Activated T-cell treated with anti-CD3 and anti-CD28 coated beads for 48 hours (primary cell): ENCODE data around the gene RPS24.

ENCODE experiments used
- DNase-seq: peaks from one replicate; pipeline ENCODE4 v3.0.0-alpha.2; 2020; ENCODE audit warnings: low read depth

RPS24 gene

GRCh38 chr10:78028438-78029268, 5.0 kb upstream of the RPS24 start:
- no peak for DNase-seq

DNA sequence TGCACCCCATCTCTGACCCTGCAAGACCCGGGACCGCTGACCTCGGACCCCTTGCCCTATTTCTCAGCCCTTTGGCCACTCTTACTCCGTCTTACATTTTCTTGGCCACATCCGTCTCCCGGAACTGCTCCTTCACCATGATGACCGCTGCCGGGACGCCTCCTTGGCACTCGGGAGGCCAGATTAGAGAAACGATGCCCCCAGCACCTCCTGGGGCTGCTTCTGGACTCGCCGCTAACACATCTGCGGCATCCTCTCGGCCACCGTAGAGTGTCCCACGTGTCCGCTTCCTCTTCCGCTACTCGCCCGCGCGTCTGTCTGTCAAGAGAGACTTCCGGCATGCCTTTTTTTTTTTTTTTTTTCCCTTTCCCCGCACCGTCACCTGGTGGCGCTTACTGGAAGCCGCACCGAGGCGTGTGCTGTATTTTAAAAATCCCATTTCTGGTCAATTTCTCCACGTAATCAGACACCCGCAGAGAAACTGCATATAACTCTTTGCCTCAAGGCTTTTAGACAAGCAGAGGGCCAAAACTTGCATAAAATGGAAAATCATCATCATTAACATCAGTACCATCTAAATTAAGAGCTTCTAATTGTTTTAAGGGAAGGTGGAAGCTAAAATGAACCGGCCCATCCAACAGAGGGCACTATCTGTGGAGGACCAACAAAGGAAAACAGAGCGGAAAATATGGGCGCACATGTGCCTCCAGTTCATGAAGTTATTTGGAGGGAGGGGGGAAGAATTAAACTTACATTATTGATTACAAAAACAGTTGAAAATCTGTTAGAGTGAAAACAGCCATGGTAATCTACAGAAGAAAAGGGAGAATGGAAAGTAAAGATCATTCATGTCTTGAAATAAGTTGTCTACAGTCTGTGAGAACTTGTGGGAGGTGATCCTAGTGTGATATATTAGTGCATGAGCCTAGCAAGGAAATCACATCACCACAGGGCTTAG, 4.1 kb upstream of the RPS24 start, which contains the start of gene POLR3A:
TSS of gene POLR3A (minus strand) at position 247 of the 958 bp plus-strand sequence. CDS start at position 139, 108 bp downstream.
- DNase-seq = peak; percentile 89

DNA sequence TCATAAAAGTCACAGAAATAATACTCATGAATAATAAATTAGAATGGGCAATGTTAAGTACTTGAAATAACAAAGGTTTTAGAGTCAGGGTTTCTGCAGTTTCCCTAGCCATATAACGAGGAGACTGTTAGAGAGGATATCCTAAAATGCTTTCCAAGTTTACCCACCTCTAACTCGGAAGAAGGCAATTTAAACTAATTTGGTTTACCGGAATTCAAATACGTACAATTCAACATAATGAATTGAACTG, 351 bp upstream of the RPS24 start:
- no peak for DNase-seq

GRCh38 chr10:78035025-78035424, 1.4 kb downstream of the RPS24 start:
- no peak for DNase-seq

DNA sequence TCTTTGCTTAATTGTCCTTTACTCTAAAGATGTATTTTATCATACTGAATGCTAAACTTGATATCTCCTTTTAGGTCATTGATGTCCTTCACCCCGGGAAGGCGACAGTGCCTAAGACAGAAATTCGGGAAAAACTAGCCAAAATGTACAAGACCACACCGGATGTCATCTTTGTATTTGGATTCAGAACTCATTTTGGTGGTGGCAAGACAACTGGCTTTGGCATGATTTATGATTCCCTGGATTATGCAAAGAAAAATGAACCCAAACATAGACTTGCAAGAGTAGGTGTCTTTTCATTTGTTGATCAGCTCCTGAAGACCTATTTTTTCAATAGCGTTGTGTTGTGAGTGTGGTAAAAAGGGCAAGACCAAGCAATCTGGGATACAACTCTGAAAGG, 1.8 kb downstream of the RPS24 start:
- no peak for DNase-seq

DNA sequence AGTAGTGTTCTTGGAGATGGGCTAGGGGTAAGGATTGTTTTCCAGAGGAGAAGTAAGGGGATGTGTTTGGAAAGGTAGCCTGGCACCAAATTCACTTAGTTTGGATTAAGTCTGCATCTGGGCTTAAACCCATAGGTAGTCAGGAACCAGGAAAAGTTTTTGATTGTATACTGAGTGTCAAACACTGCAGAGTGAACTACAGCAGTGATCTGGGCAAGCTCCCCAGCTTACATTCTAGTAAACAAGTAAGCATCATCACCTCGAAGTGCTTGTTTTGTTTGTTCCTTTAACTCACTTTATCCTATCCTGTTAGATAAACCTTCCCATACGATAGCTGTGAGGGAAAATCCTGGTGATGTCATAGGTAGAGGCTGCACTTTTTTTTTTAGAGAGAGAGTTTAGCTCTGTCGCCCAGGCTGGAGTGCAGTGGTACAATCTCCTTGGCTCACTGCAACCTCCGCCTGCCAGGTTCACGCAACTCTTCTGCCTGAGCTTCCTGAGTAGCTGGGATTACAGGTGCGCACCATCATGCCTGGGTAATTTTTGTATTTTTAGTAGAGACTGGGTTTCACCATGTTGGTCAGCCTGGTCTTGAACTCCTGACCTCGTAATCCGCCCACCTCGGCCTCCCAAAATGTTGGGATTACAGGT, 2.4 kb downstream of the RPS24 start:
- no peak for DNase-seq

GRCh38 chr10:78038105-78038504, 4.4 kb downstream of the RPS24 start:
- no peak for DNase-seq

GRCh38 chr10:78038791-78039547, 5.3 kb downstream of the RPS24 start:
- DNase-seq = no peak

GRCh38 chr10:78039743-78040142, 6.1 kb downstream of the RPS24 start:
- no peak for DNase-seq

DNA sequence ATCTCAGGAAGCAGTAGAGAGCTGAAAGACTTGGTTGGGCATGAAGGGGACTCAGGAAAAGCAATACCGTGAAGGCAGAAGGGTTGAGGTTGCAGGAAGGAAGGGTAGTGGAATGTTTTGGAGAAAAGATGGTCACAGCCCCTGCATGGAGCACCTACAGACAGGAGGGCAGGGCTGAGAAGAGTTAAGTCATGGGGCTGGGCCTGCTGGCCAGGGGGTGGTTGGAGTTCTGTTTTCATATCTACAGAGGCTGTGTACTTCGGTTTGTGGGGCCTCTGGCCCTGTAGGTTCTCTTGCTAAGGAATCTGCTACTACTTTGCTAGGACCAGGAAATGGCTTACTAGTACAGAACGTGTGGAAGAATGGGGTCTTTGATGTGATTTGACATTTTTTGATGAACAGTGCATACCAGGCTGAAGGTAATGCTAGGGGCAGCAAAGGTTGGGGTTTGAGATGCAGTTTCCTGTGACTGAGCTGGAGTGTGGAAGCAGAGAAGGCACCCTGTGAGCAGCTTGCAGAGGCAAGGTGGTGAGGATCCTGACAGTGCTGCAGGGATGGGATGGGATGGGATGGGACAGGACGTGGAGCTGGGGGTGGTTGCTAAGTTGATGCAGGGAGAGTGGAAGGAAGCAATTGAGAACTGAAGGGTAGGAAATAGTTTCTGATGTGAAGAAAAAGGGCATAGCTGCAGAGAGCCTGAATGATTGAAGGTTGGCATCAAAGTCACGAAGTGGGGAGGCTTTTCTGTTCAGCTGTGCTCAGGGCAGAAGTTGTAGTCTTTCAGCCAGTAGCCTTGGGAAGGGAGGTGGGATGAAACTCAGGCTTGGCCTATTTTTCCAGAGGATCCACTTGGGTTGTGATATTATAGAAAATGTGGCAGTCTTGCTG, 7.8 kb downstream of the RPS24 start:
- no peak for DNase-seq

DNA sequence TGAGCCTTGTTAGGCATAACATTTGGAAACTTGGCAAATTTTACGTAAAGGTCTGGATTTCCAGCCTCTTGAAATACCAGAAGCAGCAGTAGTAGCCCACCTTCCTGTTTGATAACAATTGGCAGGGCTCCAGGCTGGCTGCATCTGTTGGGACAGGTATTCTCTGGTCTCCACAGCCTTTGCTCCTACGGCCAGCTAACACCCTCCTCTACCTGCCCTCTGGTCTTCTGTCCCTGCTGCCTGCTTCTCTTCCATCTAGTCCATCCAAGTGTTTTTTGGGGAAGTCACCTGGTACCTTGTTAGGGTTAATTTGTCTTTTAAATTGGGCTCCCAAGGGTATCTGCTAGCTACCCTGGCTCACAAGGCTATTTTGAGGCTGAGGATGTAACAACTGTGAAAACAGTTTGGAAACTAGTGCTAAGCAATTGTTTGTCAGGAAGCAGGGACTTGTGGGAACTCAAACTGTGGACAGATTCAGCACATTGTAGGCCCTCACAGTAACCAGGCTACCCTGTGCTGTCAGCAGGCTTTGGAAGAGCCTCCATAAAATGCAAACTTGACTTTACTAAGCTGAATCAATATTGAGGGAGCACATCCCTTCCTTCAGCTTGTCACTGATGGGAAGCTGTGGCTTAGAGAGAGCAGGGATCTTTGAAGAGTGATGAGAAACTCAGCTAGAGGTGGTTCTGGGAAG, 8.5 kb downstream of the RPS24 start:
- DNase-seq = no peak

DNA sequence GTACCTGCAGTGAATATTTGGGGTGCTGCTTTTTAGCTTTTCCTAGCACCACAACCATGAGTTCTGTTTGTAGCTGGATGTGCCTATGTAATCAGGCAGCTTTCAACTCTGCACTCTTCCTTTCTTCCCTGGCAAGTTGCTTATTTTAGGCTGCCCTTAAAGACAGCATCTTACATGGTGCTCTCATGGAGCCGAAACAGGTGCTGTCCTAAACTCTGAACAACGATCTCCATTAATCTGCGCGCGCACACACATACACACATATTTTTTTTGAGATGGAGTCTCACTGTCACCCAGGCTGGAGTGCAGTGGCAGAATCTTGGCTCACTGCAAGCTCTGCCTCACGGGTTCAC, 9.1 kb downstream of the RPS24 start:
- DNase-seq = no peak

DNA sequence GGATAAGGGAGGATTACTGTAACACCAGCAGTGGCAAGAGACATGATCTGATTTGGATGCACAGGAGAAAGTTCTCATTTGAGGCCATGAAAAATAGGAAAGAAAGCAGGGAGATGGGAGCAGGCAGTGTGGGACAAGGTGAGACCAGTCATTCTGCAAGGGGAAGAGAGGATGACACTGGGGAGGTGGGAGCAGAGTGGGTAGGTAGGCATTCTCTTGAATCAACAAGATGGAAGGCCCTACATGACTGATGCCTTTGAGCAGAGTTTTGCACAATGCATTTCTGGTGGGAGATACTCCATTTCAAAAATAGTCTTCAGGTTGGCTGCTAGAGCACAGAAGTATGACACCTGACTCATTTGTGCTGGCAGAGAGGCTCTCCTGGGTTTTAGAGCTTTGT, 10.5 kb downstream of the RPS24 start:
- no peak for DNase-seq

GRCh38 chr10:78044699-78045098, 11.0 kb downstream of the RPS24 start:
- no peak for DNase-seq

GRCh38 chr10:78045237-78045636, 11.6 kb downstream of the RPS24 start:
- DNase-seq = no peak

- DNase-seq = no peak
Observed at GRCh38 chr10:78045856-78046255, 12.2 kb downstream of the RPS24 start.

DNA sequence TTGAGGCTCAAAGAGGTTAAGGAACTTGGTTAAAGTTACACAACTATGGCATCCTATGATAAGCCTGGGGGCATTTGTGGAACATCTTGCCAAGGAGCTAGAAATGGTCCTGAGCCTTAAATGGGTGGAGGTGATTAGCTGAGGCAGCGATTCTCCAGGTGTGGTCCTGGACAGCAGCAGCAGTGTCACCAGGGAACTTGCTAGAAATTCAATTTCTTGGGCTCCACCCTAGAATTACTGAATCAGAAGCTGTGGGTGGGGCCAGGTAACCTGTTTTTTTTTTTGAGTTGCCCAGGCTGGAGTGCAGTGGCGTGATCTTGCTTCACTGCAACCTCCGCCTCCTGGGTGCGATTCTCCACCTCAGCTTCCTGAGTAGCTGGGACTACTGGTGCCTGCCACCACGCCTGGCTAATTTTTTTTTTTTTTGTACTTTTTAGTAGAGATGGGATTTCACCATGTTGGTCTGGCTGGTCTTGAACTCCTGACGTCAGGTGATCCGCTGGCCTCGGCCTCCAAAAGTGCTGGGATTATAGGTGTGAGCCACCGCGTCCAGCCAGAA, 13.1 kb downstream of the RPS24 start:
- no peak for DNase-seq

GRCh38 chr10:78047314-78047891, 13.7 kb downstream of the RPS24 start:
- peak; percentile 68 for DNase-seq

DNA sequence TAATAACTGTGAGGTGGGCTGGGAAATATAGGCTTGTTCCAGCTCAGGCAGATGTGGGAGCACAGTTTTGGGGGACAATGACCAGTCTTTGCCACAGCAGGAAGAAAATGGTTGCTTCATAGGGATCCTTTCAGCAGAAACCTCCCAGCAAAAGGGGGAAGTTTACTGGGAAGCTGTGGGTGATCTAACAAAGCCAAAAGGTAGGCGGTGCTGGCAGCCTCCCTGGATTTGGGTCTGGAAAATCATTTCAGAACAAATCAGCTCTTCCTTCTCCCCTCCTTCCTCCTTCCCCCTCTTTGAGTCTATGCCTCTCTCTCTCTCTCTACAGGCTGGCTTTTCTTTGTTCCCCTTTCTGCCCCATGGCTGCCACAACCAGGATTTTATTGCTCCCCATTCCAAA, 16.2 kb downstream of the RPS24 start:
- no peak for DNase-seq
